ENCODE measurements around the gene VASH2. TPM values are rescaled to one million over a fixed set of nuclear protein-coding genes. Genes with fewer than 3 reads are reported as not detected.

The VASH2 gene
- total and polyA plus RNA-seq, 2 of the 8 experiments (the other 6 are each of a cell fraction or from before 2014, with no cell fraction given): 44.0 to 187 TPM

GRCh38 chr1:212962509-212962908 lies 12.2 kb downstream of the VASH2 start (continued):
- TF ChIP-seq SUZ12 (IDR thresholded peaks at IDR 0.05; ENCODE audit: low read length) (no peak), MAFK (IDR thresholded peaks at IDR 0.05; ENCODE audit: low read depth, low read length) (no peak), CBX5 (IDR thresholded peaks at IDR 0.05; ENCODE audit: low read depth, low read length) (no peak), EZH2 (IDR thresholded peaks at IDR 0.05; ENCODE audit: low read depth, low read length, severe bottlenecking) (no peak), CHD2 (IDR thresholded peaks at IDR 0.05; ENCODE audit: low read length) (no peak), EP300 (IDR thresholded peaks at IDR 0.05; ENCODE audit: borderline replicate concordance in 1 of 2, low read depth in 2 of 2, low read length in 2 of 2) (no peak), RBBP5 (IDR thresholded peaks at IDR 0.05; ENCODE audit: borderline replicate concordance, low read depth, low read length) (no peak)
